ENCODE measurements around the gene ULK1.
"Not testable (repeated sequence)": the region's sequence is repeated elsewhere in the genome, so short reads cannot be mapped to it uniquely, and the experiment has no call there.

Gene ULK1

DNA sequence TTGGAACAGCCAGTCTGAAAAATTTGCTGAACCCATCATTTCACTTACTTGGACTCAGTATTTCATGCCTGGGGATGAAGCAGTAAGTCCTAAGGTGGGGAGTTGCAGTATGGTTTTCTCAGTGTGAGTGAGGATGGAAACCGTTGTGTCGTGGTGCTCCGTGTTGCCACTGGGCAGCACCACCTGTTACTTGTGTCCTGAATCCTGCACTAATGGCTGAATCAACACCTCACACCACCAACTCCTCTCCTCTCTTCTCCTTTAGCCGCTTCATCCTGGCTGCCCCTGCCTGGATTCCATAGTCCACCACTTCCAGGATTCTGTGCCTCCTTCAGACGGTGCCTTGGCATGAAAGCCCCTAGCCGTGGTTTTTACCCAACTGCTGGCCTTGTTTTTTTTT is 52.3 kb downstream of the ULK1 start:
- Histone ChIP-seq H3K27me3 (ENCODE audit: control insufficient read depth, insufficient read depth, low read length) (no peaks in the 10 kb centered on the region), H3K36me3 (ENCODE audit: control insufficient read depth, insufficient read depth, low read length) (peaks cover 13% of the 10 kb centered on the region), H3K9me3 (ENCODE audit: control insufficient read depth, insufficient read depth, low read length) (no peaks in the 10 kb centered on the region), H3K27ac (ENCODE audit: low read length) (no peak overlapping the region), H3K4me1 (ENCODE audit: control insufficient read depth, insufficient read depth, low read length) (peaks cover 3% of the 10 kb centered on the region; the same call in 1 of the 2 replicates), H3K4me3 (ENCODE audit: low read length) (no peak overlapping the region)
- no CpG with 5 or more reads among the region's 6 CpGs for WGBS (ENCODE audit: insufficient coverage, insufficient read length)
- no peak for DNase-seq (ENCODE audit: low read depth, low spot score)

DNA sequence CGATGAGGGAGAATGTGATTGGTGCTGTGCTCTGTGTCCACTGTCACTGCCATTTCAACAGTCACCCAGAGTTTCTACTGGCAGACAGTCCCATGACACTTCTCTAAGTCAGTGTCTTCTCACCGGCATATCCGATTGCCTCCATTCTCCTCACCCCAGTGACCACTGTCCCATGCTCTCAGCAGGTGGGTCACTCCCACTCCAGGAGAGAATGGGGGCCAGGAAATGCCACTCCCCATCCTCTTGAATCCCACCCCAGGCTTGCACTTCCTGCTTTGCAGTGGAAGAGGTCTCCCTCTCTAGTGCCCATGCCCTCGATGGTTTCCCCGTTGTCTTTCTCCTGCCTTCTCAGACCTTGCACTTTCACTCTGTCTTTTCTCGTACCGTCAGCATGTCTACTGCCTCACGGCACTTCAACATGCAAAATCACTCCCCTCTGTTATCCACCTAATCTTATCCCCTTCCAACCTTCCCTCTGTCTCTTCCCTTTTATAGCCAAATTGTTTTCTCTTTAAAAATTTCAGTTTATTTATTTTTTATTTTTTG is 53.1 kb downstream of the ULK1 start:
- no peaks in the 10 kb centered on the region for H3K9me3 ChIP-seq (ENCODE audit: control insufficient read depth, insufficient read depth, low read length)
- H3K27me3 ChIP-seq (ENCODE audit: control insufficient read depth, insufficient read depth, low read length), result no peaks in the 10 kb centered on the region
- no CpG with 5 or more reads among the region's 8 CpGs for WGBS (ENCODE audit: insufficient coverage, insufficient read length)
- H3K36me3 ChIP-seq (ENCODE audit: control insufficient read depth, insufficient read depth, low read length), result peaks cover 10% of the 10 kb centered on the region
- no peak for DNase-seq (ENCODE audit: low read depth, low spot score)
- H3K4me1 ChIP-seq (ENCODE audit: control insufficient read depth, insufficient read depth, low read length), result peaks cover 3% of the 10 kb centered on the region; the same call in 1 of the 2 replicates
- no peak overlapping the region for H3K27ac ChIP-seq (ENCODE audit: low read length)
- no peak overlapping the region for H3K4me3 ChIP-seq (ENCODE audit: low read length)

DNA sequence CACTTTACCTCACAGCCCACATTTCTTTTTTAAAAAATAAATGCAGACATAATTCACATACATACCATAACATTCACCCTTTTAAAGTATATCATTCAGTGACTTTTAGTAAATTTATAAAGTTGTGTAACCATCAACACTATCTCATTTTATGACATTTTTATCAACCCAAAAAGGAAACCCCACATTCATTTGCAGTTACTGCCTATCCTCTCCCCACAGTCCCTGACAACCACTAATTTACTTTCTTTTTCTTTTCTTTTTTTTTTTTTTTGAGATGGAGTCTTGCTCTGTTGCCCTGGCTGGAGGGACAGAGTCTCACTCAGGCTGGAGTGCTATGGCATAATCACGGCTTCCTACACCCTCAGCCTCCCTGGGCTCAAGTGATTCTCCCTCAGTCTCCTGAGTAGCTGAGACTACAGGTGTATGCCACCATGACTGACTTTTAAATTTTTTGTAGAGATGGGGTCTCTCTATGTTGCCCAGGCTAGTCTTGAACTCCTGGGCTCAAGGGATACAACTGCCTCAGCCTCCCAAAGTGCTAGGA is 53.8 kb downstream of the ULK1 start:
- DNase-seq (ENCODE audit: low read depth, low spot score), result no peak
- WGBS (ENCODE audit: insufficient coverage, insufficient read length), result no CpG with 5 or more reads among the region's 1 CpG
- peaks cover 3% of the 10 kb centered on the region; the same call in 1 of the 2 replicates for H3K4me1 ChIP-seq (ENCODE audit: control insufficient read depth, insufficient read depth, low read length)
- no peak overlapping the region for H3K4me3 ChIP-seq (ENCODE audit: low read length)
- H3K9me3 ChIP-seq (ENCODE audit: control insufficient read depth, insufficient read depth, low read length), result no peaks in the 10 kb centered on the region
- peaks cover 6% of the 10 kb centered on the region for H3K36me3 ChIP-seq (ENCODE audit: control insufficient read depth, insufficient read depth, low read length)
- H3K27me3 ChIP-seq (ENCODE audit: control insufficient read depth, insufficient read depth, low read length), result no peaks in the 10 kb centered on the region
- no peak overlapping the region for H3K27ac ChIP-seq (ENCODE audit: low read length)

DNA sequence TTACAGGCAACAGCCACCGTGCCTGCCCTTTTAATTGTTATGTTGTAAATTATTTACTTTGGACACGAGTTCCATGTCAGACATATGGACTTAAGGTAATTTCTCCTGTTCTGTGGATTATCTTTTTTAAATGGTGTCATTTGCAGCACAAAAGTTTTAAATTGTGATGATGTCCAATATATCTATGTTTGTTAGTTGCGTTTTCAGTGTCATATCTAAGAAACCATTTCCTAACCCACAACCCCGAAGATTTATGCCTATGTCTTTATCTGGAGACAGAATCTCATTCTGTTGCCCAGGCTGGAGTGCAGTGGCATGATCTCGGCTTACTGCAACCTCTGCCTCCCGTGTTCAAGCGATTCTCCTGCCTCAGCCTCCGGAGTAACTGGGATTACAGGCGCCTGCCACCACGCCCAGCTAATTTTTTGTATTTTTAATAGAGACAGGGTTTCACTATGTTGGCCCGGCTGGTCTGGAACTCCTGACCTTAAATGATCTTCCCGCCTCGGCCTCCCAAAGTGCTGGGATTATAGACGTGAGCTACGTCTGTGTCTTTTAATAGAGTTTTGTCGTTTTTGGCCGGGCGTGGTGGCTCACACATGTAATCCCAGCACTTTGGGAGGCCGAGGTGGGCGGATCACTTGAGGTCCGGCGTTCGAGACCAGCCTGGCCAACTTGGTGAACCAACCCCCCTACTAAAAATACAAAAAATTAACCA is 54.5 kb downstream of the ULK1 start:
- peak overlapping the region; percentile 49; the same call in 1 of the 2 replicates for H3K4me3 ChIP-seq (ENCODE audit: low read length)

DNA sequence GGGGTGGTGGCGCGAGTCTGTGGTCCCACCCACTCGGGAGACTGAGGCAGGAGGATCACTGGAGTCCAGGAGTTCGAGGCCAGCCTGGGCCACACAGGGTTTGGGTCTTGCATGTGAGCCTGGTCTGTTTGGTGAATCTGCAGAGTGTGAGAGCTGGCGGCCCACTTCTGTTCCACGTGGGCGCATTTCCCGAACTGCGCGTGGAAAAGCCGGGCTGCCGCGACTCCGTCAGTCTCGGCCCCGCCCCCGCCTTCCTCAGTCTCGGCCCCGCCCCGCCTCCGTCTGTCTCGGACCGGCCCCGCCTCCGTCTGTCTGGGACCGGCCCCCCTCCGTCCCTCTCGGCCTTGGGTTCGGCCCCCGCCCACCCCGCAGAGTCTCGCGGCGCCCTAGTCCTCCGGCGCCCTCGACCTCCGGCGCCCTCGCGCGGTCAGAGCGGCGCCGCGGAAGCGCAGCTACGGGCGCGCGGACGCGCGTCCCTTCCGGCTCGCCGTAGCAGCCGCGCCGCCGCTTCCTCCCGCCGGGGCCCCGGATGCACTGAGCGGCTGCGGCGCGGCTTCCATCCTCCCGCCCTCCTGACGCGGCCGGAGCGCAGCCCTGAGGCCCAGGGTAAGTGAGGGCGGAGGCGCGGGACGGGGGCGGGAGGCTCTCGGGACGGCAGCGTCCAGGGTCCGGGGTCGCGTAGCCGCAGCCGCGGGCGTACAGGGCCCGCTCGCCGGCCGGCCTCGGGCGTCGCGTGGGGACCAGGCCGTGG is 55.2 kb downstream of the ULK1 start, which contains the start of gene EP400:
TSS of gene EP400 (plus strand) at position 512 of the 751 bp plus-strand sequence. CDS start 10,678 bp downstream, outside the sequence.
- H3K27ac ChIP-seq (ENCODE audit: low read length), result no peak within 1 kb of the TSS
- WGBS (ENCODE audit: insufficient coverage, insufficient read length), result no CpG with 5 or more reads among the region's 97 CpGs
- H3K4me3 ChIP-seq (ENCODE audit: low read length), result peak within 1 kb of the TSS; percentile 86
- H3K4me1 ChIP-seq (ENCODE audit: control insufficient read depth, insufficient read depth, low read length), result peaks cover 3% of the 10 kb centered on the region; the same call in 1 of the 2 replicates
- peaks cover 4% of the 10 kb centered on the region for H3K36me3 ChIP-seq (ENCODE audit: control insufficient read depth, insufficient read depth, low read length)
- H3K27me3 ChIP-seq (ENCODE audit: control insufficient read depth, insufficient read depth, low read length), result no peaks in the 10 kb centered on the region
- no peaks in the 10 kb centered on the region for H3K9me3 ChIP-seq (ENCODE audit: control insufficient read depth, insufficient read depth, low read length)
- DNase-seq (ENCODE audit: low read depth, low spot score), result peak; percentile 70

More for the DNA sequence above, 54.5 kb downstream of the ULK1 start:
- WGBS (ENCODE audit: insufficient coverage, insufficient read length), result no CpG with 5 or more reads among the region's 23 CpGs
- not testable (repeated sequence) for H3K27me3 ChIP-seq (ENCODE audit: control insufficient read depth, insufficient read depth, low read length); H3K4me1 ChIP-seq (ENCODE audit: control insufficient read depth, insufficient read depth, low read length); DNase-seq (ENCODE audit: low read depth, low spot score); H3K9me3 ChIP-seq (ENCODE audit: control insufficient read depth, insufficient read depth, low read length); H3K27ac ChIP-seq (ENCODE audit: low read length); H3K36me3 ChIP-seq (ENCODE audit: control insufficient read depth, insufficient read depth, low read length)

DNA sequence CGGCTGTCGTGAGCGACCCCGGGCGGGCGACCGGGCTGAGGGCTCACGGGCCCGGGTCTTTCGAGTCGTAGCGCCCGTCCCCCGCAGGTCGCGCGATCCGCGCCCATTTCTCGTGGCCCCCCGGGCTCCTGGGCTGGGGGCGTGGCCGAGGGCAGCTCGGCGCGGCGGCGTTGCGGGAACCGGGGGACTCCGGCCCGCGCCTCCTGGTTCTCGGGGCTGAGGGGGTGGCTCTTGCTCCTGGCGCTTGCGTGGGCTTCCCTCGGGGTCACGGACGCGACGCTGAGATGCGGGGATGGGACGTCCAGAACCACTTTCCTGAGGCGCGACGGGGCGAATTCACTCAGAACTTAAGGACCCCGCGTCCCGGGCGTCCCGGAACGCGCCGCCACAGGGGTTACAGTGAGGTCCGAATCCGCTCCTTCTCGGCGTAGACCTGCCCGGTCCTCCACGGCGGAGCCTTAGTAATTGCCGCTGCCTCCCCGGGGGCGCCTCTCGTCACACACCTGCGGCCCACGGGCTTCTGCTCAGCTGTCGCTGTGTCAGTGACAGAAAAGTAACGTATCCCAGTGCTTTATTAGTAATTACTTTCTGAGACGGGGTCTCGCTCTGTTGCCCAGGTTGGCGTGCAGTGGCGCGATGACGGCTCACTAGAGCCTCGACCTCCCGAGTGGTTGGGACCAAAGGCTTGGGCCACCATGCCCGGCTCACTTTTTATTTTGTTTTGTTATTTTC is 55.9 kb downstream of the ULK1 start:
- Histone ChIP-seq H3K27me3 (ENCODE audit: control insufficient read depth, insufficient read depth, low read length) (no peaks in the 10 kb centered on the region), H3K36me3 (ENCODE audit: control insufficient read depth, insufficient read depth, low read length) (no peaks in the 10 kb centered on the region; the same call in 1 of the 2 replicates), H3K4me1 (ENCODE audit: control insufficient read depth, insufficient read depth, low read length) (peaks cover 3% of the 10 kb centered on the region; the same call in 1 of the 2 replicates), H3K4me3 (ENCODE audit: low read length) (peak overlapping the region; percentile 86), H3K27ac (ENCODE audit: low read length) (no peak overlapping the region), H3K9me3 (ENCODE audit: control insufficient read depth, insufficient read depth, low read length) (no peaks in the 10 kb centered on the region)
- DNase-seq (ENCODE audit: low read depth, low spot score), result no peak
- no CpG with 5 or more reads among the region's 79 CpGs for WGBS (ENCODE audit: insufficient coverage, insufficient read length)

DNA sequence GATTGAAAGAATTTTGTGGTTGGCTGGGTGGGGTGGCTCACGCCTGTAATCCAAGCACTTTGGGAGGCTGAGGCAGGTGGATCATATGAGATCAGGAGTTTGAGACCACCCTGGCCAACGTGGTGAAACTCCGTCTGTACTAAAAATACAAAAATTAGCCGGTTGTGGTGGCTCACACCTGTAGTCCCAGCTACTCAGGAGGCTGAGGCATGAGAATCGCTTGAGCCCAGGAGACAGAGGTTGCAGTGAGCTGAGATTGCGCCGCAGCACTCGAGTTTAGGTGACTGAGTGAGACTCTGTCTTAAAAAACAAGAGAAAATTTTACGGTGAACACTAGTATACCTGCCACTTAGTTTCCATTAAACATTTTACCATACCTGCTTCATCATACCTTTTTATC is 59.4 kb downstream of the ULK1 start:
- WGBS (ENCODE audit: insufficient coverage, insufficient read length), result no CpG with 5 or more reads among the region's 9 CpGs
- not testable (repeated sequence) for H3K27me3 ChIP-seq (ENCODE audit: control insufficient read depth, insufficient read depth, low read length)

DNA sequence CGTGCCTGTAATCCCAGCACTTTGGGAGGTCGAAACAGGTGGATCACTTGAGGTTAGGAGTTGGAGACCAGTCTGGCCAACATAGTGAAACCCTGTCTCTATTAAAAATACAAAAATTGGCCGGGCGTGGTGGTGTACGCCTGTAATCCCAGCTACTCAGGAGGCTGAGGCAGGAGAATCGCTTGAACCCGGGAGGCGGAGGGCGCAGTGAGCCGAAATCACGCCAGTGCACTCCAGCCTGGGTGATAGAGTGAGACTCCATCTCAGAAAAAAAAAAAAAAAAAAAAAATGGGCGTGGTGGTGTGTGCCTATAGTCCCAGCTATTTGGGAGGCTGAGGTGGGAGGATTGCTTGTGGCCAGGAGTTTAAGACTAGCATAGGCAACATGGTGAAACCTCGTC is 60.0 kb downstream of the ULK1 start:
- not testable (repeated sequence) for H3K9me3 ChIP-seq (ENCODE audit: control insufficient read depth, insufficient read depth, low read length); H3K36me3 ChIP-seq (ENCODE audit: control insufficient read depth, insufficient read depth, low read length); H3K27me3 ChIP-seq (ENCODE audit: control insufficient read depth, insufficient read depth, low read length); H3K4me3 ChIP-seq (ENCODE audit: low read length); H3K4me1 ChIP-seq (ENCODE audit: control insufficient read depth, insufficient read depth, low read length); DNase-seq (ENCODE audit: low read depth, low spot score); H3K27ac ChIP-seq (ENCODE audit: low read length)
- WGBS (ENCODE audit: insufficient coverage, insufficient read length), result no CpG with 5 or more reads among the region's 13 CpGs

More for the DNA sequence above, 59.4 kb downstream of the ULK1 start:
- DNase-seq (ENCODE audit: low read depth, low spot score); H3K27ac ChIP-seq (ENCODE audit: low read length); H3K4me1 ChIP-seq (ENCODE audit: control insufficient read depth, insufficient read depth, low read length); H3K9me3 ChIP-seq (ENCODE audit: control insufficient read depth, insufficient read depth, low read length); H3K36me3 ChIP-seq (ENCODE audit: control insufficient read depth, insufficient read depth, low read length); H3K4me3 ChIP-seq (ENCODE audit: low read length): not testable (repeated sequence)

DNA sequence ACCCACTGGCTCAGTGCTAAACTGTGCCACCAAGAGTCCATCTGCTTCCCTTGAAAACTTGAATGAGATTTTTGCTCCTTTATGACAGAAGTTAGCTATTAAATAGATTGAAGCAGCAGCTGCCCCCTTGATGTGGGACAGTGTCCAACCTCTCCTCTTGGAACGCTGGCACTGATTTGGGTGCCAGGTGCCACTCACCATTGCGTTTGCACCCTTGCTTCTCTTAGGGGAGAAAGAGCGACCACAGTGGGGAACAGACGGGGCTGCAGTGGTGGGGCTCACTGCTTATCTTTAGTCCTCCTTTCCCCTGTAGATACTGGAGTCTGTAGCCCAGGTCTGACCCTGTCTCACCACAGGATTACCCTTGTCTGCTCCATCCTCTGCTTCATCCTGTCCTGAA is 64.7 kb downstream of the ULK1 start:
- Histone ChIP-seq H3K4me1 (ENCODE audit: control insufficient read depth, insufficient read depth, low read length) (no peaks in the 10 kb centered on the region), H3K4me3 (ENCODE audit: low read length) (no peak overlapping the region), H3K27ac (ENCODE audit: low read length) (no peak overlapping the region), H3K9me3 (ENCODE audit: control insufficient read depth, insufficient read depth, low read length) (no peaks in the 10 kb centered on the region), H3K27me3 (ENCODE audit: control insufficient read depth, insufficient read depth, low read length) (no peaks in the 10 kb centered on the region), H3K36me3 (ENCODE audit: control insufficient read depth, insufficient read depth, low read length) (peaks cover 3% of the 10 kb centered on the region; the same call in 1 of the 2 replicates)
- no CpG with 5 or more reads among the region's 4 CpGs for WGBS (ENCODE audit: insufficient coverage, insufficient read length)
- DNase-seq (ENCODE audit: low read depth, low spot score), result no peak

Measured in iPS DF 6.9 (cell line).